ENCODE results near the gene CAMKK2.
"Not testable (repeated sequence)": the region's sequence is repeated elsewhere in the genome, so short reads cannot be mapped to it uniquely, and the experiment has no call there.

Gene CAMKK2

GRCh38 chr12:121296618-121297434, at the start of gene CAMKK2:
Gene CAMKK2 (minus strand): TSS chr12:121296709. CDS start chr12:121274526, 22,183 bp downstream.
- peak; percentile 44 to 77 for DNase-seq

DNA sequence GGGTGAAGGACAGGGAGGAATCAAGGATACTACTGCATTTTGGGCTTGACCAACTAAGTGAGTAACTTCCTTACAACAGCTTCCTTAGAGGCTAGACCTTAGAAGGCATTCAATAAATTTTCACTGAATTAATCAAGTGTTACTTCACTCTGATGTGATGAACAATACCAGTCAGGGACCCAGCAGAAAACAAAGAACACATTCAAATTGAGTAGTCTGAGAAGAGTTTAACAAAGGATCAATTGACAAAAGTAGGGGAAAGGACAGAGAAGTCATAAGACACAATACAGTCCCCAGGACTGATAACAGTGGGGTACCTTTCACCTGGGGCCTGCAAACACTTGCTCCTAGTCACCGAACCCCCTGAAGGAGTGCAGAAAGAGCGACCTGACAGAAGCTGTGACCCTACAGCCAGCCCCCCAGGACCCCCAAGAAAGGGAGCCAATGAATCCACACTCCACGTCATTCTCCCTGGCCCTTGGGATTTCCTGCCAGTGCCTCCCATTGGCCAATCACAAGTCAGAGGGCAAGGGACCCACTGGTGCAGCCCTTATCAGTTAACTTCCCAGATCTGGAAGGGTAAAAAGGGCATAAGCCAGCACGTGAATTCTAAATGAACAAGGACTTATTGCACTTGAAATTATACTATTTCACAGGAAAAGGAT, 48.8 kb upstream of the CAMKK2 start:
- DNase-seq = no peak

DNA sequence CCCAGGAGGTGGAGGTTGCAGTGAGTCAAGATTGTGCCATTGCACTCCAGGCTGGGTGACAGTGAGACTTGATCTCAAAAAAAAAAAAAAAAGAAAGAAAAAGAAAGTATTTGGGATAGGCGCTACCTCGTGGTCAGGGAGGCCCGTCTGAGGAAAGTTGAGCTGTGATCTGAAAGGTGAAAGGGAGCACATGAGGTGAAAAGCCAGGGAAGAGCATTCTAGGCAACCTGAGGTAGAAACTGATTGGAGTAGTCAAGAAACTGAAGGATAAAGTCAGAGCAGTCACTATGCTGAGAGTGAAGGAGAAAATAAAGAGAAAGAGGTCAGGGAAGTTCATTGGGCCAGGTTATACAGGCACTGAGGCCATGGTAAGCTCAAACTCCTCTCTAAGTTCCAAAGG, 48.0 kb upstream of the CAMKK2 start:
- no peak for DNase-seq

- DNase-seq = no peak
Measured at GRCh38 chr12:121337416-121337815, 40.9 kb upstream of the CAMKK2 start.

- peak; percentile 1 to 57 for DNase-seq
Measured at GRCh38 chr12:121334513-121335343, 38.2 kb upstream of the CAMKK2 start.

DNA sequence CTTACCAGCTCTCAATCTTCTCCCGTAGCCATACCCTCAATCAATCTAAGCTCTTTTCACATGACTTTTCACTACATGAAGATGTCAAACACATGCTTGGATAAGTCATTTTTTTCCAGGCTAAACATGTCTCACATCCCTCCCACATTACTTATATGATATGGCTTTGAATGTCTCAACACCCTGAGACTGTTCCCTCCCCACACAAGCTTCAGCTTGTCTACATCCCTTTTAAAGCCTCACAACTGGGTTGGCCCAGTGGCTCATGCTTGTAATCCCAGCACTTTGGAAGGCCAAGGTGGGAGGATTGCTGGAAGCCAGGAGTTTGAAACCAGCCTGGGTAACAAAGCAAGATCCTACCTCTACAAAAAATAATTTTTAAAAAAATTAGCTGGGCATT, 37.2 kb upstream of the CAMKK2 start:
- no peak for DNase-seq

- no peak for DNase-seq
Measured at GRCh38 chr12:121331248-121331647, 34.7 kb upstream of the CAMKK2 start.

DNA sequence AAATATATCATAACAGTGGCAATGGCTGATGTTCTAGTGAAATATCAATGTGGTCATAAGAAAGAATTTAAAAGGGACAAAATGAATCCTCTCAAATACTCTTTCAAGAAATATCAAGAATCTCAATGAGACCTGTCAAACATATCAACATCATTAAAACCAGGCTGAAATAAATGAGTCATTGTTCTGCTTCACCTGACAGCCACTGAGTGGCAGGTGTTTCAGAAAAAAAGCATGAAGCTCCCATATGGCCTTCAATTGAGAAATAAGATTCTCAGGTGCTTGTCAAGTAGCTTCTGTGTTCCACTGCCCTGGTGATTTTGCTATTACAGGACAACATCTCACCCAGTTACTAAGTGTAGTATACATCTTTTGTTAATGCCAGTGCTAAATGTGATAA, 34.2 kb upstream of the CAMKK2 start:
- DNase-seq = no peak

- no peak for DNase-seq
Measured at GRCh38 chr12:121330195-121330594, 33.7 kb upstream of the CAMKK2 start.

GRCh38 chr12:121328620-121329019, 32.1 kb upstream of the CAMKK2 start:
- no peak for DNase-seq

DNA sequence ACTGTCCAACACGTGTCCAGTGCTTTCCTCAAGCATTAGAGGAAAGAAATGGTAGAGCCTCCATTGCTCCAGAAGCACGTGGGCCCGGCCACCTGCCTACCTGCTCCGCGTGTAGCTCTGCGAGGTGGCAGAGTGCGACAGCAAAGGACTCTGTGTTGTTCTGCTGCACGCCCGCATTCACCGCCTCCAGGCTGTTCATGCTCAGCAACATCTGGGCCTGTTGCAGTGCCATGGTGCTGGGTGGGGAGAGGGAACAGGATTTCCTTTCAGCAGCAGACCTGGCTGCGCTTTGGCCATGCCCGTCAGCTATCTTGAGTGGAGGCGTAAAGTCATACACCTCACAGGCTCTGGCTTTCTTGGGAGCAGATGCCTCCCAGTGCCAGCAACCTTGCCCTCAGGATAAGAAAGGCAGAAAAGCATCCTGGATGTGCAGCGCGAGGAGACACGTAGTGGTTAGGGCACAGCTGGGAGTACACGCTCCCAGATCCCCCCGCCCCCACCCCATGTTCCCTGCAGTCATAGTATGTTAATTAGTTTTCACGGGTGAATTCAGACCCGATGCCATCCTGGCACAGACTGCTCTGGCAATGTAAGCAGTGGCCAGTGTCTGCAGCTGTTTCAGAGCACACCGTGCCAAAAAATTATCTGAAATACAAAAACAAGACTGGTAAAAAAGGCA, 30.6 kb upstream of the CAMKK2 start:
- DNase-seq = no peak

DNA sequence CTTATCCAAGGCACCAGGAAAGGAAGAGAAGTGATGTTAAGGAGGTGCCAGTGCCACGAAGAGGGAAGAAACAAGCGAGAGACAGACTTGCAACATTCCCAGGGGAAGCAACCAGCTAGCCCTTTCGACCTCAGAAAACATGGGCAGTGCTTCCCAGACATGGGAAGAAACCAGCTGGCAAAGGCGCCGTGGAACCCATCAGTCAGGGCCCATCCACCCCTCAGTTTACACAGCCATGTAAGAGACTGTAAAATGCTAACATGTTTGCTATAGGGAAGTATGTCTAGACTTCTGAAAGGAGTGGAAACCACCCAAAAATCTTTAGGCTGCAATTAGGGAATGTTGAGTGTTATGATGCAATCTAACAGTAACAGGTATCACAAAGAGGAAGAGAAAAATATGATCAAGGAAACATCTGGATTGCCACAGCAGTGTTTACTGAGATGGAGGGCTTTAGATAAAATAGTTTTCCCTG, 29.4 kb upstream of the CAMKK2 start:
- no peak for DNase-seq

DNA sequence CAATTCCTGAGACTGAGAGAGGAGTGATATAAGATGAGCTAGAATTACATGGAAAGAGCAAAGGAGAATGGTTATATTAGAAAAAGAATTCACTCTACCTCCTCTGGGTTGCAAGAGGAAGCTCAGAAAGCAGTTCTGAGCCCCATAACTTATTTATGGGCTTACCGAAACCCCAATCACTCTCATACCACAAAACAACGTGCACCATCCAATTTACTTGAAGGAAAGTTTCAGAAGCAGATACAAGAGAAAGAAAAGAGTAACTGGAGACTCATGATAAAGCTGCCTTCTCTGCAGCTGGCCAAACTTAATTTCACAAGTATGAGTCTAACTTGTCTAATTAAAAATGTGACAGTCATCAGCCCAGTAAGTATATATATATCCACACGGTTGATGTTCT, 27.4 kb upstream of the CAMKK2 start:
- no peak for DNase-seq

GRCh38 chr12:121318121-121318520, 21.6 kb upstream of the CAMKK2 start:
- DNase-seq = no peak

DNA sequence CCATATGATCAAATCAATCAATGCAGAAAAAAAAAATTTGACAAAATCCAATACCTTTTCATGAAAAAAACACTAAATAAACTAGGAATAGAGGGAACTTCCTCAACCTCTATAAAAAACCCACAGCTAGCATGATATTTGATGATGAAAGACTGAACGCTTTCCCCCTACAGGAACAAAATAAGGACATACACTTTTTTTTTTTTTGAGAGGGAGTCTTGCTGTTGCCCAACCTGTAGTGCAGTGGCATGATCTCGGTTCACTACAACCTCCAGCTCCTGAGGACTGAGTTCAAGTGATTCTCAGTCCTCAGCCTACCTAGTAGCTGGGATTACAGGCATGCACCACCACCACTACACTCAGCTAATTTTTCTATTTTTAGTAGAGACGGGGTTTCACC, 17.9 kb upstream of the CAMKK2 start:
- no peak for DNase-seq

DNA sequence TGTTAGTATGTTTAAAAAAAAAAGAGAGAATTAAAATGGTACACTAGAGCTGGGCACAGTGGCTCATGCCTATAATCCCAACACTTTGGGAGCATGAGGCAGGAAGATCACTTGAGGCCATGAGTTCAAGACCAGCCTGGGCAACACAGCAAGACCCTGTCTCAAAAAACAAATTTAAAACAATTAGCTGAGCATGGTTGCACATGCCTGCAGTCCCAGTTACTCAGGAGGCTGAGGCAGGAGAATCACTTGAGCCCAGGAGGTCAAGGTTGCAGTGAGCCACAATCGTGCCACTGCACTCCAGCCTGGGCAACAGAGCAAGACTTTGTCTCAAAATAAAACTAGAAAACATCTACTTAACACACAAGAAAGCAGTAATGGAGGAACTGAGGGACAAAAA, 13.7 kb upstream of the CAMKK2 start:
- DNase-seq = not testable (repeated sequence)

- DNase-seq = not testable (repeated sequence)
Measured at GRCh38 chr12:121307397-121307796, 10.9 kb upstream of the CAMKK2 start.

DNA sequence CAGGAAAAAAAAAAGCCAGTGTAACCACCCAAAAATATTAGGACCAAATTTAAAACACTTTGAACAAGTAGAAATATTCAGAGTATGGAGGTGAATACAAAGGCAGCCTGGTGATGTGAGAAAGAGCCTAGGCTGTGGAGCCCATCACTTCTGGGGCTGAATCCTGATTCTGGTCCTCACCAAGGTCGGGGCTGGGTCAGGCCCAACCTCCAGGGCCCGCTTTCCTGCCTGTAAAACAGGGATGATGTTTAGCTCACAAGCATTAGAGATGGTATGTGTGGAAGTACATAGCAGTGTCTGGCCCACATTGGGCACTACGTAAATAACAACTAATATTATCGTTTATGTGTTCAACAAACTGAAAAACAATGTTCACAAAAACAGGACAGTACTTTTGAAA, 7.8 kb upstream of the CAMKK2 start:
- no peak for DNase-seq

DNA sequence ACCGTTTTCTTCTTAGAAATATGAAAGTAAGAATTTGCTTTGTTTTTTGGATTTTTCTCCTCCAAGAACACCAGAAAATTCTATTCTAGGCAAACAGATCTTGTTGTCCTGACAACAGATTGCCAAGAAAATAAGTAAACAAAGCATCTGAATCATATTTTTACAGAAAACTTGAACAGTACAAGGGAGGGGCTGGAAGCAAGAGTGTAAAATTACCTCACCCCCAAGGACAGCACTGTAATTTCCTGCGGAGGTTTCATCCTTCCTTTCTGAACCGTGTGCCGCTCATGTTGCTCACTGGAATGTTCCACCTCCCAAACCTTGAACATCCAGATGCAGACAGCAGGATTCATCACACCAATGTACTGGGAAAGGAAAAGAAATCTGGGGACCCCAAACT, 5.4 kb upstream of the CAMKK2 start:
- DNase-seq = no peak

- DNase-seq = no peak
Measured at GRCh38 chr12:121300083-121300819, 3.7 kb upstream of the CAMKK2 start.

GRCh38 chr12:121299662-121300061, 3.2 kb upstream of the CAMKK2 start:
- DNase-seq = no peak

GRCh38 chr12:121298411-121298810, 1.9 kb upstream of the CAMKK2 start:
- not testable (repeated sequence) for DNase-seq

All from NCI-H524 (cell line).